ENCODE measurements around the gene LAPTM5. TPM values are rescaled to one million over a fixed set of nuclear protein-coding genes. Genes with fewer than 3 reads are reported as not detected.

Gene LAPTM5
- total and polyA plus RNA-seq, 10 donors = 419 to 747 (median 577) TPM

- intact Hi-C loops (cut with DNase I; ENCODE audit: low total_unique reads) = loop anchor here (5.0 kb wide), 1 partner anchor 129 kb away; no protein-coding TSS in a partner anchor
- peak; percentile 90 for DNase-seq
- WGBS, 5 donors = 45 to 59% (median 52%) methylated on average over 12 to 16 of the region's 16 CpGs
Measured at GRCh38 chr1:30783256-30783915, 25.8 kb upstream of the LAPTM5 start.

GRCh38 chr1:30782361-30783255 lies 25.0 kb upstream of the LAPTM5 start:
- Histone ChIP-seq H3K36me3 (no peaks in the 10 kb centered on the region), H3K9me3 (no peaks in the 10 kb centered on the region), H3K27me3 (replicated peaks in 1 of 7) (no peaks in the 10 kb centered on the region), H3K4me3 (peak overlapping the region in 1 of 8 donors; percentile 42), H3K27ac (peak overlapping the region in 7 of 8 donors; percentile 27 to 82 (median 73)), H3K4me1 (peaks cover 20 to 95% (median 48%) of the 10 kb centered on the region in 6 donors)
- intact Hi-C loops (cut with DNase I; ENCODE audit: low total_unique reads) = loop anchor here (5.0 kb wide), 1 partner anchor 130 kb away; no protein-coding TSS in a partner anchor
- peak; percentile 51 to 87 (median 70) for TF ChIP-seq CTCF (IDR thresholded peaks at IDR 0.05 in 8 of 11, conservative IDR thresholded peaks at IDR 0.05 in 3 of 11)
- TF ChIP-seq POLR2A (IDR thresholded peaks at IDR 0.05) = no peak
- TF ChIP-seq POLR2AphosphoS5 (IDR thresholded peaks at IDR 0.05) = peak in 2 of 3 donors; percentile 48 to 53
- DNase-seq = peak; percentile 93
- 15 to 24% (median 18%) methylated on average over 16 to 25 of the region's 25 CpGs for WGBS, 5 donors

More at GRCh38 chr1:30783256-30783915, 25.8 kb upstream of the LAPTM5 start:
- Histone ChIP-seq H3K27ac (peak overlapping the region in 7 of 8 donors; percentile 44 to 82 (median 73)), H3K9me3 (no peaks in the 10 kb centered on the region), H3K36me3 (no peaks in the 10 kb centered on the region), H3K4me3 (peak overlapping the region in 1 of 8 donors; percentile 42), H3K27me3 (replicated peaks in 1 of 7) (no peaks in the 10 kb centered on the region), H3K4me1 (peaks cover 20 to 91% (median 48%) of the 10 kb centered on the region in 6 donors)
- peak in 1 of 11 experiments; percentile 2 for TF ChIP-seq CTCF (IDR thresholded peaks at IDR 0.05 in 8 of 11, conservative IDR thresholded peaks at IDR 0.05 in 3 of 11)
- TF ChIP-seq POLR2AphosphoS5 (IDR thresholded peaks at IDR 0.05) = peak; percentile 44 to 69 (median 48)
- no peak for TF ChIP-seq POLR2A (IDR thresholded peaks at IDR 0.05)

- H3K4me3 ChIP-seq = peak overlapping the region in 1 of 8 donors; percentile 42
- H3K36me3 ChIP-seq = no peaks in the 10 kb centered on the region
- peak overlapping the region in 1 of 8 donors; percentile 7 for H3K27ac ChIP-seq
- DNase-seq = peak; percentile 76
- 64 to 77% (median 69%) methylated on average over 10 of the region's 10 CpGs for WGBS, 5 donors
- H3K9me3 ChIP-seq = no peaks in the 10 kb centered on the region
- intact Hi-C loops (cut with DNase I; ENCODE audit: low total_unique reads) = loop anchor here (5.0 kb wide), 1 partner anchor 130 kb away; no protein-coding TSS in a partner anchor
- no peaks in the 10 kb centered on the region for H3K27me3 ChIP-seq (replicated peaks in 1 of 7)
- peaks cover 20 to 90% (median 45%) of the 10 kb centered on the region in 6 donors for H3K4me1 ChIP-seq
- TF ChIP-seq POLR2A (IDR thresholded peaks at IDR 0.05) (no peak), CTCF (IDR thresholded peaks at IDR 0.05 in 8 of 11, conservative IDR thresholded peaks at IDR 0.05 in 3 of 11) (peak in 1 of 11 experiments; percentile 72)
Measured at GRCh38 chr1:30781906-30782305, 24.3 kb upstream of the LAPTM5 start.

Data from spleen (tissue), 11 donors.